A673 (cell line): ENCODE measurements around the gene ERMP1.

ENCODE experiments used
- EZH2 ChIP-seq: fragments of 200-600 bp; sonication (generic); IDR thresholded peaks from 2 replicates; pipeline ENCODE4 v1.6.1; 2017; ENCODE audit warnings: borderline replicate concordance, low read depth, mild to moderate bottlenecking, mixed read lengths, antibody characterized with exemption, low read length; ENCODE audit not compliant: poor library complexity, severe bottlenecking
- TF ChIP-seq, protein P1 (sequence below): fragments of 300-800, 200-600 bp; sonication (generic); conservative IDR thresholded peaks from 2 replicates; pipeline ENCODE4 v1.5.1; 2017; ENCODE audit warnings: low read depth, mild to moderate bottlenecking, antibody characterized with exemption, low read length, moderate library complexity, mixed read lengths

DNA sequence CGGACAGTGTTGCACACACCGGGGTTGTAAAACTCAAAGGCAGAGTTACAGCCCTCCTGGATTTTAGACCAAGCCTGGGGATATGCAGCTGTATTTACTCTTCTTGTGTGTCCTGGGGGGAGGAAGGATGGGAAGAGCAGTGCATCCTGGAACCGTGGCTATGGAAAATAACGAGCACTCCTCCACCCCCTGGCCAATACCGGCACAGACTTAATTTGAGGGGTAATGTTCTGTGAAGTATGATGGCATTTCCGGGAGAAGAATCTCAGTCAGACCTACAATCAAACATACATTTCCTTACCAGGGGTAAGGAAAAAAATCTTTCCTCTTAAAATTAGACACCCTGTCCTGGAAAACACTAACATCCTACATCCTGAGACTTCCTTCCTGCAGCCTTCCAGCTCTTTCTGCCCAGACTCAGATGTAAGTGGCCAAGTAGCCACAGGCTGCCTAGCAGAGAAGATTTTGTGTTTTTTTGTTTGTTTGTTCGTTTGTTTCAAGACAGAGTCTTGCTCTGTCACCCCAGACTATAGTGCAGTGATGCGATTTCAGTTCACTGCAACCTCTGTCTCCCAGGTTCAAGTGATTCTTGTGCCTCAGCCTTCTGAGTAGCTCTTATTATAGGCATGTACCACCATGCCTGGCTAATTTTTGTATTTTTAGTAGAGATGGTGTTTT is 11.0 kb upstream of the ERMP1 start:
- TF ChIP-seq, protein P1, sequence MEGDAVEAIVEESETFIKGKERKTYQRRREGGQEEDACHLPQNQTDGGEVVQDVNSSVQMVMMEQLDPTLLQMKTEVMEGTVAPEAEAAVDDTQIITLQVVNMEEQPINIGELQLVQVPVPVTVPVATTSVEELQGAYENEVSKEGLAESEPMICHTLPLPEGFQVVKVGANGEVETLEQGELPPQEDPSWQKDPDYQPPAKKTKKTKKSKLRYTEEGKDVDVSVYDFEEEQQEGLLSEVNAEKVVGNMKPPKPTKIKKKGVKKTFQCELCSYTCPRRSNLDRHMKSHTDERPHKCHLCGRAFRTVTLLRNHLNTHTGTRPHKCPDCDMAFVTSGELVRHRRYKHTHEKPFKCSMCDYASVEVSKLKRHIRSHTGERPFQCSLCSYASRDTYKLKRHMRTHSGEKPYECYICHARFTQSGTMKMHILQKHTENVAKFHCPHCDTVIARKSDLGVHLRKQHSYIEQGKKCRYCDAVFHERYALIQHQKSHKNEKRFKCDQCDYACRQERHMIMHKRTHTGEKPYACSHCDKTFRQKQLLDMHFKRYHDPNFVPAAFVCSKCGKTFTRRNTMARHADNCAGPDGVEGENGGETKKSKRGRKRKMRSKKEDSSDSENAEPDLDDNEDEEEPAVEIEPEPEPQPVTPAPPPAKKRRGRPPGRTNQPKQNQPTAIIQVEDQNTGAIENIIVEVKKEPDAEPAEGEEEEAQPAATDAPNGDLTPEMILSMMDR = no peak
- TF ChIP-seq EZH2 = no peak
